Heart left ventricle (tissue), 13 donors: Measurements from ENCODE around the gene SLC29A3.

Experiments
- POLR2A ChIP-seq, 2 donors: fragments of 450-650 bp; IDR thresholded peaks; one replicate each; pipeline ENCODE4 v1.6.1; 2017; ENCODE audit warnings: antibody characterized with exemption in 2 of 2, mild to moderate bottlenecking in 2 of 2, moderate library complexity in 2 of 2
- TF ChIP-seq, protein P1 (sequence below), 12 donors: fragments of 200-600 bp; sonication (generic) in 4 of 12; IDR thresholded peaks; one replicate each; pipeline versions ENCODE4 v1.5.0 to v1.8.0; 2018 to 2022; ENCODE audit warnings: antibody characterized with exemption in 12 of 12, mild to moderate bottlenecking in 5 of 12
- donor health status: ischemic (EF 13 %, LVEDD 7.1; RV severe dilation, severe dysfunction).
- donor health status: DM: no; HTN: yes; CAD: no.
- donor health status: DM: no; HTN: no; CAD: no.
- donor health status: ischemic (EF 25% LVEDD 6.9; RV normal size, moderate dysfunction).
- donor health status: ischemic (EF 25% LVEDD 5.7; RV mildly dilated, moderate dysfunction).
- donor health status: ischemic (EF 35%, LVEDD 5.7; RV mildly dilated, moderate dysfunction).
- donor health status: nonischemic (EF 11% LVEDD 7.7; RV severe dilation, severe dysfunction).
- donor health status: DM: yes; HTN: yes; CAD: no.
- donor health status: PGD.
- donor health status: ischemic (EF 29% LVEDD 5.4; RV normal size, mild dysfunction).
- donor health status: nonischemic (EF 23%, LVEDD 6.1; RV moderate dilation, normal function).

DNA sequence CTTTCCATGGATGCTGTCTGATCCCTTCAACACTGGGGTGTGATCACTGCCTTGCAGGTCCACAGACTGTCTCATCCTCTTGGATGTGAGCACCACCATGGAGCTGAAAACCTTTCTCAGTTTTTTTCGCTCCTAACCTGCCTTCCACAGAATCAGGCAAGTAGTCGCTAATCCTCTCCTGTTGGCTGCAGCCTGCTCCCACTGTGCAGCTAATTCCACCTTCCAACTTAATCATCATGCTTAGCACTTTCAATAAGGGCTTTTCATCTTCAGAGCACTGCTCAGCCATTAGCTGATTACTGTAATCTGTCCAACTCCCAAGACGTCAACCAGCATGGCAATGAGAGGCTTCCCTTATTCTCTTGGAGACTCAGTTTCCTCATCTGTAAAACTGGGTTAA, 62.6 kb downstream of the SLC29A3 start:
- TF ChIP-seq, protein P1, sequence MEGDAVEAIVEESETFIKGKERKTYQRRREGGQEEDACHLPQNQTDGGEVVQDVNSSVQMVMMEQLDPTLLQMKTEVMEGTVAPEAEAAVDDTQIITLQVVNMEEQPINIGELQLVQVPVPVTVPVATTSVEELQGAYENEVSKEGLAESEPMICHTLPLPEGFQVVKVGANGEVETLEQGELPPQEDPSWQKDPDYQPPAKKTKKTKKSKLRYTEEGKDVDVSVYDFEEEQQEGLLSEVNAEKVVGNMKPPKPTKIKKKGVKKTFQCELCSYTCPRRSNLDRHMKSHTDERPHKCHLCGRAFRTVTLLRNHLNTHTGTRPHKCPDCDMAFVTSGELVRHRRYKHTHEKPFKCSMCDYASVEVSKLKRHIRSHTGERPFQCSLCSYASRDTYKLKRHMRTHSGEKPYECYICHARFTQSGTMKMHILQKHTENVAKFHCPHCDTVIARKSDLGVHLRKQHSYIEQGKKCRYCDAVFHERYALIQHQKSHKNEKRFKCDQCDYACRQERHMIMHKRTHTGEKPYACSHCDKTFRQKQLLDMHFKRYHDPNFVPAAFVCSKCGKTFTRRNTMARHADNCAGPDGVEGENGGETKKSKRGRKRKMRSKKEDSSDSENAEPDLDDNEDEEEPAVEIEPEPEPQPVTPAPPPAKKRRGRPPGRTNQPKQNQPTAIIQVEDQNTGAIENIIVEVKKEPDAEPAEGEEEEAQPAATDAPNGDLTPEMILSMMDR (IDR thresholded peaks at IDR 0.05): no peak
- TF ChIP-seq POLR2A (IDR thresholded peaks at IDR 0.05): no peak
